ENCODE measurements around the gene AHCTF1.
"Not testable (repeated sequence)": the region's sequence is repeated elsewhere in the genome, so short reads cannot be mapped to it uniquely, and the experiment has no call there.

The AHCTF1 gene

DNA sequence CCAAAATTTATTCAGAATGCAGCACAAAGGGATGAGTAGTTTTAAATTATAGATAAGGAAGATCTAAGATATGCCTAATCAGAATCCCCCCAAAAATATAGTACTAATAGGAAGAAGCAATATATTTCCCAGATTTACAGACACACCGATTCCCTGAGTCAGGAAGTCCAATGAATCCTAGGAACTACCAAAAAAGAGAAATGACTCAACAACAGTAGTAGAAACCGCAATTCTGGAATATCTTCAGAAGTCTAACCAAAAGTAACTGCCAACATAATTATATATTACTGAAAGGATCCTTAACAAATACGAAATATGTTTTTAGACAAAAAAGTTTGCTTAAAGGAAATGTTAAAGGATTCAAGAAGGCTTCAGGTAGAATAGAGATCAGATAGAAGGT is 10.3 kb downstream of the AHCTF1 start:
- DNase-seq = no peak

DNA sequence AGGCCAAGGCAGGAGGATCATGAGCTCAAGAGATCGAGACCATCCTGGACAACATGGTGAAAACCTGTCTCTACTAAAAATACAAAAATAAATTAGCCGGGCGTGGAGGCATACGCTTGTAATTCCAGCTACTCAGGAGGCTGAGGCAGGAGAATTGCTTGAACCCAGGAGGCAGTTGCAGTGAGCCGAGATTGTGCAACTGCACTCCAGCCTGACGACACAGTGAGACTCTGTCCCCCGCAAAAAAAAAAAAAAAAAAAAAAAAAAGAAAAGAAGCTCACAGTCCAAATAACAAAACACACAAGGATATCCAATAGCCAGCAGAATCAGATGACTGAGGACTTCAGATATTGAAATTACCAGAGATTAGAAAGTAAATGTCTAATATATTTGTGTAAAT is 11.8 kb downstream of the AHCTF1 start:
- no peak for DNase-seq

DNA sequence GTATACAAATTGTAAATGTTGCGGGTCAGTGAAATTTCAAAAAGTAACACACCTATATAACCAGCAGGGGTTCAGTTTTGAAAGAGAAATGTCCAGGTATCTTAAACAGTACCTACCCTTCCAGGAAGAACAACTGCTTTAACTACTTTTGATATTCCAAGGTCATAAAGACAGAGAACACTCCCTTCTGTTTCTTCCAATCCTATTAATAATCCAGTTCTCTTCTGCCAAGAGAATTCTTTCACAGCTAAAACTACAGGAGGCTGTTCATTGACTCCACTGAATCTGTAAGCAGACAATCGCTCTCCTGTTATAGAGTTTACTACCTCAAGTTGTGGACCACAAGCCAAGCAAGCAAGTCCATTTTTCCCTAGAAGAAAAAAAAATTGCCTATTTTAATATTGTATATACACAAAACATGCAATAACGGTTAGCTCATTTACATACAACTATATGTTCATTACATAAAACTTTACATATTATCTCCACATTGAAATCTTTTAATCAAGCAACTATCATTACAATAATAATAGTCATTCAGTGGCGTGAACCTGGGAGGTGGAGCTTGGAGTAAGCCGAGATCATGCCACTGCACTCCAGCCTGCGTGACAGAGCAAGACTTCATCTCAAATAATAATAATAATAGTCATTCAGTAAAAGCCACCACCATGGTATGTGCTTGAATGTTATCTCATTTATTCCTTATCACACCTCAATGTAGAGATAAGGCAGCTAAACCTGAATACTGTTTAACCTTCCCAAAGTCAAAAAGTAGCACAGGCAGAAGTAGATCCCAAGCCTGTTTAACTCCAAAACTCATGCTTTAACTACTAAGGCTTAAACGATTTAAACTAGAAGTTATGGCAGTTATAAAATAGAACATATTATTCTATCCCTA is 15.5 kb downstream of the AHCTF1 start:
- DNase-seq = not testable (repeated sequence)

DNA sequence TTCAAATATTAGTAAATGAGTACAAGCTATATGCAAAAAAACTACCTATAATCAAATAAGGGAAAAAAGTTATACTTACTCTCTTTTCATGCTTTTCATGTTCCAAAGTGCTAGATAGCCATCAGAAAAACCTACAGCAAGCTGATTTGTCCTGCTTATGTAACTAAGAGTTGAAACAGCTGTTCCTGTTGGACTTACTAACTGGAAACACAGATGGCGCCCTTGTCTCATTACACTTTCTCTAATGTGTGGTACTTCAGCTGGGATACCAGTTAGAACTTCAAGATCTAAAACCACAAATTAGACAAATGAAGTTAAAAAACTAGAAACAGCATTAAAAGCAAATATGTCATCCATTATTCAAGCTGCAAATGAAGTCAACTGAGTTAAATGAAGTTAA is 24.3 kb downstream of the AHCTF1 start:
- DNase-seq = peak; percentile 51

DNA sequence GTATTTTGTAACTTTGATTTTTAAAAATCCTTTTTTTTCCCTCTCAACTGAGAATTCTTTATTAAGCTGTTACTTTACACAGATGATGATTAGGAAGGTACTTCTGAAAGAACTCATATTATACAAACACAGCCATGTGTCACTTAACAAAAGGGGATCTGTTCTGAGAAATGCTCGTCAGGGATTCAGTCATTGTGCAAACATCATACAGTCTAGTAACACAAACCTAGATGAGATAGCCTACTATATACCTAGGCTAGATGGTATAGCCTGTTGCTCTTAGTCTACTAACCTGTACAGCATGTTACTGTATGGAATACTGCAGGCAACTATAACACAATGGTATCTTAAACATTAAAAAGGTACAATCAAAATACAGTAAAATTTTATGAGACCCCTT is 24.9 kb downstream of the AHCTF1 start:
- no peak for DNase-seq

DNA sequence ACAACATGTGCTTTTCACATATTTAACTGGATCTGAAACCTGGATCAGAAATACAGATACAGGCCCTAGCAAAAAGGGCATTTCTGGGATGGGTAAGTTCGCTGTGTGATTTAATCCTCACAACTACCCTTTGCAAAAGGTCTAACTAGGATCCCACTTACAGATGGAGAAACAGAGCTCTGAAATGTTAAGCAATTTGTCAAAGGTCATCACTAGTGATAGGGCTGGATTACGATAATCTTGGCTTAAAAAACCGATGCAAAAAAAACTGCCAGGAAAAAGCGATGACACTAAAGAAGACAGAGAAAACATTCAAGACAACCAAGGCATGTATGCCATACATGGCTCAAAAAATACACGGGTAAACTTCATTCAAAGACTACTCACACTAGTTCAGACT is 29.9 kb downstream of the AHCTF1 start:
- no peak for DNase-seq

DNA sequence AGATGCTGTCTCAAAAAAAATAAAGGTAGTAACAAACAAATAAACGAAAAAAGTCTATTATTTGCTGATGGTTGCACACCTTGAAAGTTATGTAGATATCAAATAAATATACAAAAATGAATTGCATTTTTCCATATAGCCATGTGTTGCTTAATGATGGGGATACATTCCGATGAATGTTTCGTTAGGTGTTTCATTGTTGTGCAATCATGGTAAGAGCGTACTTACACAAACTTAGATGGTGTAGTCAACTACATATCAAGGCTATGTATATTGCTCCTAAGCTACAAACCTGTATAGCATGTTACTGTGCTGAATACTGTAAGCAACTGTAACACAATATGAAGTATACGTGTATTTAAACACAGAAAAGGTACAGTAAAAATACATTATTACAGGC is 34.4 kb downstream of the AHCTF1 start:
- no peak for DNase-seq

DNA sequence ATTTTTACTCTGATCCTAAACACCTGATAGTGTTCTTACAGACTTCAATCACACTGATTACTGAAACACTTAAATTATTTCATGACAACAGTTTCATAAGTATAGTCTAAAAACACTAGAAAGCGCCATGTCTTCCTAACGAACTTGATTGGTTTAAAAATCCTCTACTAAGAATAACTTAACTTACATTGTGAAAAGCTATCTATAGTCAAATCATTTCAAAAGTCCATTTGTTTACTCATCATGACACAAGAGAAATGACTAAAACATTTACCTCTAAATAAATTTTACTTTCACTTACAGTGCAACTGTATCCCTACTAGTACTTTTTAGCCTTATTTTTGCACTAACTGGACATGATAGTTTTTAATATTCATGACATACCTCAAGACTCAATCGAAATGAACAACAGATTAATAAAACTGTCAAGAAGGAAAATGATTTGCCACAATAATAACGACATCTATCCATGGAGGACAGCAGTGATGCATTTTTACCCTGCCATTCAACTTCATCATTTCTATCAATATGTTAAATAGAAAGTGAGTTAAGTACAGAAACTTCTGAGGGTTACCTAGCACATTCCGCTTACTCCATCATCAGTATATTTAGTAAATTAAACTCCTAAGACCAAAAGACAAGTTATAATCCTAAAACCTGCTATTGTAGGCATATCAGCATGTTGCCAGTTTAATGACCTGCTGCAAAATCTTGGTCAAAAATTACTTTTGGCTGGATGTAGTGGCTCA is 38.4 kb downstream of the AHCTF1 start:
- no peak for DNase-seq

DNA sequence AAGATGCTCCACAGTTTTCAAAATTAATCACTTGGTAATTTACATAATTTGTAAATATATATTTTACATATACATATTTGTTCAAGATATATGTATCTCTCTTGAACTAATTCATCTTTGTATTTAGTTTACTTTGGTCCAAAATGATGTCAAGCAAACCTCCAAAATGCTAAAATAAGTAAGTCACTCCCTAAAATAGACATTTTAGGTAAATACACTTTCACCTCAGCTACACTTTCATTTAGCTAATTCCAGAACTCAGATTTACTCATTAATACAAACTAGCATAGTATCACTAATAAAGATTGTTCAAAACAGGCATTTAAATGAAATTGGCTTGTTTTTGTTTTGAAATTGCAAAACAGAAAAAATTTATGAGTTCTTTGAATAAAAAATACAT is 40.6 kb downstream of the AHCTF1 start:
- DNase-seq = no peak

DNA sequence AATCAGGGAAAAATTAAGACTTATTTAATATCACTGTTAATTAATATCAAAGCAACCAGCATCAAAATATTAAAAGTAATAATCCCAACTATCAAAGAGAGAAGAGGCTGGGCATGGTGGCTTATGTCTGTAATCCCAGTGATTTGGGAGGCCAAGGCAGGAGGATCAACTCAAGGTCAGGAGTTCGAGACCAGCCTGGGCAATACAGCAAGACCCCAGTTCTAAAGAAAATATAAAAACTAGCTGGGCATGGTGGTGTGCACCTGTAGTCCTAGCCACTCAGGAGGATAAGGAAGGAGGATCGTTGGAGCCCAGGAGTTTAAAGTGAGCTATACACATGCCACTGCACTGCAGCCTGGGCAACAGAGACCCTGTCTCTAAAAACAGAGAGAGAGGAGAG is 43.2 kb downstream of the AHCTF1 start:
- no peak for DNase-seq

DNA sequence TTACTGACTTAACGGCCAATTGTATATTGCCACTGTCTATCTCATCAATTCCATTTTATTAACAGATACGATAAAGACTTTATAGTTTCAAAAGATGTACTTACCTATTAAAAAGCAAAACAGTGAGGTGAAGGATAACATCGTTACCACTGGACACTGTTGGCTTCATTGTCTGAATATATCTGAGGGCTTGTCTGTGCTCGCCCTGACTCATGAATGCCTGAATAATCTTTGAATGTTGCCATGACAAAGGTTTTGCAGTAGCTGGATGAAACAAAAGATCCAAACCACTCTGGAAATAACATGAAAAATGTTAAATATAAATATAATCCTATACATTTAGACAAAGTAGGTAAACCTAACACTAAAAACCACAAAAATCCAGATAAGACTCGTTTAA is 46.4 kb downstream of the AHCTF1 start:
- DNase-seq = not testable (repeated sequence)

DNA sequence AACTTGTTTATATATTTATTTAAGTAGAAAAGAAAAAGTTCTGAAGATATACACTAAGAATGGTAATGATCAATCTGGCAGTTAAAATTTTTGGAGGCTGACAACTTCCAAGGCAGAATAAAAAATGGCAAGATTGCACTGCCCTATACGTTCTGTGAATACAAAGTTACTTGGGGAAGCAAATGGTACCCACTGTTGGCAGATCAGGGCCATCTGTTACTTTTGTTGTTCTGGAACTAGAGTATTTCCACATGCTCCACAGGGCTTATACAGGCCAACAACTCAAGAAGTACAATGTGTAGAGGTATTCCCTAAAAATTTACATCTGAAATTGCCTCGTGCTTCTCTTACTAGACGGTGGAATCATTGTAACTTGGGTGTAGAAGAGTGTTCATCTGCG is 53.2 kb downstream of the AHCTF1 start:
- no peak for DNase-seq

DNA sequence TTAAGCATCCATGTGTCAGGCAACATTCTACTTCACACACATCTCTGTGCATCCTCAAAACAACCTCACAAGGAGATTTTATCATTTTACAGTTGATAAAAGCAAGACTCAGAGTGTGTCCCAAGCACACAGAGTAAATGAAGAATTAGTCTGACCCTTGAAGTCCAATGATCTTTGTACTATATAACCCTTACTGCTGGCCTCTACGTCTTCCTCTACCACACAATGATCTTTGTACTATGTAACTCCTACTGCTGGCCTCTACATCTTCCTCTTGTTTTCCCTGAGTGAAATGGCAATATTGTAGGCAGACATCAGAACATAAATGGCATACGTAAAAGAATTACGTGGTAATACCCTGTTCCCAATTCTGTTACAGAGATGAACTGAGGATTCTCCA is 55.3 kb downstream of the AHCTF1 start:
- DNase-seq = no peak

DNA sequence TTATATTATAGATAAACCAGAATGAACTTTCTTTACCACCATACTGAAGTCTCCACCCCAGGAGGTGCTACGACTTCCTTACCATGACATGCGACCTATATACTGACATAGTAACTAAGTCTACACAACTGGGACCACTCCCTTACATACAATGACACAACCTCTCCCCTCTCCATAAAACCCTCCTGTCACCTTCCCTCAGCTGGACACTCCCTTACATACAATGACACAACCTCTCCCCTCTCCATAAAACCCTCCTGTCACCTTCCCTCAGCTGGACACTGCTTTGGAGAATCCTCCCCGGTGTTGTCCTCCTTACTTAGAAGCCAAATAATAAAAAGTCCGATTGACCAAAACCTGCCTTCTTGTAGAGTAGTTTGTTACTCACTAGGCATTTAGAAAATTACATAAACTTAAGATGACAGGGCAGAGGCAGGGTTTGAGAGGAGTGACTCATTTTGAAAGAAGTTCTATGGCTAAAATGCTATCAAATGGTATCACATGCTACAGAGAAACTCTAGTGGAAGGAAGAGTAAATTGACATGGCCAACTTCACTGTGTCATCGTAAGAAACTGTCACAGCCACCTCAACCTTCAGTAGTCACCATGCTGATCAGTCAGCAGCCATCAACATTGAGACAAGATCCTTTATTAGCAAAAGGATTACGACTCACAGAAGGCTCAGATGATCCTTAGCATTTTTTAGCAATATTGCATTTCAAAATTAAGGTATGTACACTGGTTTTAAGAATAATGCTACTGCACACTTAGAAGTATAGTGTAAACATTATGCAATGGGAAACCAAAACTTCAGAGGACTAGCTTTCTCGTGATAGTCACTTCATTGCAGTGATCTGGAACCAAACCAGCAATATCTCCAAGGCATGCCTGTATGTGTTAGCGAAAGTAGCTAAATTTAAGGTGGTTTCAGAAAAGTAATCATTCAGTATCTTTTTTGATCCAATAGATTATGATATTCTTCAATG is 56.4 kb downstream of the AHCTF1 start:
- no peak for DNase-seq

DNA sequence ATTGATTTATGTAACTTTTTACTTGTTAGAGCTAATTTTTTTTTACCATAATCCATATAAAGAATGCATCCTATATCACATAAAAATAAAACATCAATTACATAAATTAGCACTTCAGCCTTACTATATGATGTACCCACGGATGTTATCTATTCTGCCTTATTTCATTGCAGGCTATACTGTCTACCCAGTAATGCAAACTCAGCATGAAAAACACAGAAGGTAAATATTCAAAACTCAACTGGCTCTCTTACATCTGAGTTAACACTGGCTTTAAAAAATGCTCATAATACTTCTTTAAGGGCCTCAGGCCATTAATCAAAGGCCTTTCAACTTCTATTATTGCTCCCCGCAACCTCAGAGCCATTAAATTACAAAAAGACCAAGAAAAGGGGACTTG is 65.8 kb downstream of the AHCTF1 start:
- DNase-seq = no peak

DNA sequence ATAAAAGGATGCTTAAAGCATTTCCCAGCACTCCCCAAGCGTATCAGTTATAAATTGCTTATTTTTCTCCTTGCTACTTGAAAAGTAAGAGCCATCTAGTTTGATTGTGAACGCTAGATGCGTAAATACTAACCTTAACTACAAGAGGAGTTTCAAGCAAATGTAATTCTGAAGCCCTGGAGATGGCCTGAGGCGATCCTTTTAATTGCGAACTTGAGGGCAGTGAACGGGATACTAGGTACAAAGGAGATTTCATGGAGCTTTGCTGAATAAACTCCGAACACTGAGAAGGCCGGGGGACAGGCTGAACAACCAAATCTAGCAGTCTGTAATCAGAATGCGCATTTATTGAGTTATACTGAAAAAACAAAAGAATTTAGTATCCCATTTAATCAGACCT is 68.0 kb downstream of the AHCTF1 start:
- not testable (repeated sequence) for DNase-seq

DNA sequence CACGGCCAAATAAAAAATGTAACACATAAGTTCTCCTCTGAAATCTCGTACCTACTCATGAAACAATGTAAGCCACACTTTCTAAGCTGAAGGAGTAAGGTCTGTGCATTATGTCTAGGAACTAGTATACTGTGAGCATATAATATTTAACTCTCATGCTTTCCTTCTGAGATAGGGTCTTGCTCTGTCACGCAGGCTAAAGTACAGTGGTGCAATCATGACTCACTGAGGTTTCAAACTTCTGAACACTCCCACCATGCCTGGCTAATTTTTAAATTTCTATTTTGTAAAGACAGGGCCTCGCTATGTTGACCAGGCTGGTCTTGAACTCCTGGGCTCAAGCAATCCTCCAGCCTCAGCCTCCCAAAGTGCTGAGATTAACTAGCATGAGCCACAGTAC is 71.3 kb downstream of the AHCTF1 start:
- DNase-seq = no peak

DNA sequence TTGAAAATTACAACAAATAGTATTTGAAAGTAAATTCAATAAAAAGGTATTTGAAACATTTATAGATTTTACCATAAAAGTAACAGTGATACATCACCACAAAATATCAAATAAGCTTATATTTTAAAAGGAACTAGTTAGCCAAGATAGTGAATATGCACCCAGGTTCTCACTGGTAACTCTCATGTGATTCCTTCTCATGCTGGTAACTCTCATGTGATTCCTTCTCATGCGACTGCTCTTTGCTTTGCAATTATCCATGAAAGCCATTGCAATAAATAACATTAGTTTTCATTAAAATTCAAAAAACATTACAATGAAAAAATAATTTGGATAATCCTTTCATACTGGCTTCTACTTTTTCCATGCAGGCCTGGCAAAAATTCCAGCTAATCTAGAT is 75.4 kb downstream of the AHCTF1 start:
- no peak for DNase-seq

DNA sequence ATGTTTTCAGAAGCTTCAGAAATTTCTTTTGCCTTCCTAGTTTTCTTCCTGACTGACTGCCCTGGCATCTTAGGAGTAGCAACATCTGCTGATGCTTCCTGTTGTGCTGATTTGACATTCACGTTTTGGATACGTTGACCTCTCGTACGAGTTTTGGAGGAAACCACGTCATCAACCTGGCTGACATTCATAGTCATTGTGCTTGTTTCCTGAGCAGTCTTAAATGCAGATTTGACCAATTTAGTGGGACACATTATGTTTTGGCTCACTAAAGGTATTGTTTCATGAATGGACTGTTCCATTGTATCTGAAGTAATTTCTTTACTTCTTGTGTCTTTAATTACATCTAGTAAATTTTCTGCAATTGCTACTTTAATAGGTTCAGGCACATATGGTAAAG is 81.1 kb downstream of the AHCTF1 start:
- DNase-seq = not testable (repeated sequence)

DNA sequence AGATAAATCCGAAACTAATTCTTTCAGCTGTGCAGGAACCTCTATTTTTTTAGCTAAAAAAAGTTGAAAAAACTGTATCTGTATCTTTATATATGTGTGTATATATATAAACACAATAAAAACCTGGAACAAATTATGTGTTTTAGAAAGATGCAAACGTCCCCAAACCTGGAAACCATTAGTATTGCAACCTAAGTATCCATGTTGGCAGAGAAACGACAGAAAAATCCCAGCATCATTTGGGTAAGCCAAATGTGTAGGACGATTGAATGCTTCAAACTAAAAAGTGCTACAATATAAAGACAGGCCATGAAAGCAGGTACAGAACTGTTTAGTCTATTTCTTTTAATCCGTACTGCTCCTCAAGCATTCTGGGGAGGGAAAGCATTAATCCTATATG is 87.9 kb downstream of the AHCTF1 start:
- no peak for DNase-seq

DNA sequence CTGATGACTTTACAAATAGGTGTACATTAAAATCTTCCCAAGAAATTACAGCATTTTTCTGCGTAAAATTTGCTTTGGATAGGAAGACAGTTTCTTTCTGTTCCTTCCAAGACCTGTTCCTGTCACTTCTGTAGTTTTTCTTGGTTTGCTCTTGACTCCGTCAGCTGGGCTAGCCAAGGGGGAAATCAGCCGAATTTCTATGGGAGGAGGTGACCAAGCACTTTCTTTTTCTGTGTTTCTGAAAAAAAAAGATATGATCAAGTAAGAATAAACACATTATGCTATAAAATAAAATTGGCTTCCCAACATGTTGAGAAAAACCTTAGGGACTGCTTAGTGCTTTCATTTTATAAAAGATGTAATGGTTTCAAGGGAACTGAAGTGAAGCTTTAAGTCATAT is 91.0 kb downstream of the AHCTF1 start:
- DNase-seq = not testable (repeated sequence)

DNA sequence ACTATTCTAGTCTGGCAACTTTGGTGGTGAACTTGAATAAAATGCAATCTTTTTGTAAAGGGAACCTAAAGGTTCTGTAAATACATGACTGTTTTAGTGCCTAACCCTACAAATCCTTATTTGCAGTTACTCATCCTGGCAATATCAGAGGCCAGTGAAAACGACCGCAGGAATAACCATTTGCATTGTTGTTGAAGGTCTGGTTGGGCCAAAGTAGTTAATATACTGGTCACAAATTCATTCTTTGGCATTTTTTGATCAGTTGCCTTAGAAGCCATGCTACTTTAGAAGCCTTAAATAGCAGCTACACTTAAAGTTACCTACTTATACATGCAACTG is 93.7 kb downstream of the AHCTF1 start:
- no peak for DNase-seq

DNA sequence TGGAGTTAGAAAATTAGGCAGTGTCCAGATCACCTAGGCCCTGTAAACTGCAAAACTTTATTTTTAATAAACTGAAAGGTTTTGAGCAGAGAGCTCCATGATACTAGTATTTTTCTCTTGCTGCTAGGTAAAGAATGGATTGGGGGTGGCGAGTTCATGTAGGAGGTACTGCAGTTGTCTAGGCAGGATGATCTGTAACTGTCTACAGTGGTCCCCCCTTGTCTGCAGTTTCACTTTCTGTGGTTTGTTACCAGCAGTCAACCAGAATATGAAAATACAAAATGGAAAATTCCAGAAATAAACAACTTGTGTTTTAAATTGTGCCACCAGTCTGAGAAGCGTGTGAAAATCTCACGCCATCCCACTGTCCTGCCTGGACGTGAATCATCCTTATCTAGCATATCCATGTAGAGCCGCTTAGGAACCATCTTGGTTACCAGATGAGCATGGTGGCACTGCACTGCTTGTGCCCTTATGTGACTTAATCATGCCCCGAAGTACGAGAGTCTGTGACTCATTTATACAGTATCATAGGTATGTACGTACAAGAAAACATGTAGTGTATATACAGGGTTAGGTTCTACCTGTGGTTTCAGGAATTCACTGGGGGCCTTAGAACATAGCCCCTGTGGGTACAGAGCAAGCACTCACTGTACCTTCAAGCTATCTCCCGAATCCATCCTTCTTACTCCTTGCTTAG is 94.2 kb downstream of the AHCTF1 start:
- no peak for DNase-seq
